HG03196 (cell line): Measurements from ENCODE around the gene TXNDC2.

Experiments used
- ATAC-seq: cut with Tn5 transposase; IDR thresholded peaks from one replicate; pipeline ENCODE4 v1.9.1; 2021; ENCODE audit not compliant: unreplicated experiment

Gene TXNDC2

GRCh38 chr18:9930299-9930884 lies 44.6 kb downstream of the TXNDC2 start:
- ATAC-seq = no peak

GRCh38 chr18:9931146-9931545 lies 45.4 kb downstream of the TXNDC2 start:
- ATAC-seq = no peak

- no peak for ATAC-seq
Observed at GRCh38 chr18:9931678-9932077, 45.9 kb downstream of the TXNDC2 start.

GRCh38 chr18:9933865-9934264 lies 48.1 kb downstream of the TXNDC2 start:
- ATAC-seq = no peak

- no peak for ATAC-seq
Observed at GRCh38 chr18:9934274-9934673, 48.5 kb downstream of the TXNDC2 start.
